Measurements from ENCODE around the gene COL6A2.

Gene COL6A2

GRCh38 chr21:46114963-46115362, 17.1 kb downstream of the COL6A2 start:
- DNase-seq (ENCODE audit: low spot score) = no peak

GRCh38 chr21:46115441-46116188, 17.7 kb downstream of the COL6A2 start:
- DNase-seq (ENCODE audit: low spot score) = no peak

- DNase-seq (ENCODE audit: low spot score) = no peak
Observed at GRCh38 chr21:46116189-46116775, 18.4 kb downstream of the COL6A2 start.

GRCh38 chr21:46116776-46117585, 19.1 kb downstream of the COL6A2 start:
- no peak for DNase-seq (ENCODE audit: low spot score)

- no peak for DNase-seq (ENCODE audit: low spot score)
Observed at GRCh38 chr21:46117586-46118315, 19.8 kb downstream of the COL6A2 start.

GRCh38 chr21:46118316-46119143, 20.6 kb downstream of the COL6A2 start:
- DNase-seq (ENCODE audit: low spot score) = no peak

GRCh38 chr21:46119144-46119636, 21.3 kb downstream of the COL6A2 start:
- no peak for DNase-seq (ENCODE audit: low spot score)

- no peak for DNase-seq (ENCODE audit: low spot score)
Observed at GRCh38 chr21:46119637-46120271, 21.8 kb downstream of the COL6A2 start.

GRCh38 chr21:46120301-46121285, 22.7 kb downstream of the COL6A2 start:
- no peak for DNase-seq (ENCODE audit: low spot score)

- no peak for DNase-seq (ENCODE audit: low spot score)
Observed at GRCh38 chr21:46121286-46122221, 23.6 kb downstream of the COL6A2 start.

- peak; percentile 66 for DNase-seq (ENCODE audit: low spot score)
Observed at GRCh38 chr21:46122237-46122671, 24.3 kb downstream of the COL6A2 start.

GRCh38 chr21:46122758-46123683, 25.1 kb downstream of the COL6A2 start:
- DNase-seq (ENCODE audit: low spot score) = no peak

GRCh38 chr21:46124083-46124925, 26.4 kb downstream of the COL6A2 start:
- DNase-seq (ENCODE audit: low spot score) = no peak

GRCh38 chr21:46124926-46125845, 27.3 kb downstream of the COL6A2 start:
- DNase-seq (ENCODE audit: low spot score) = no peak

- DNase-seq (ENCODE audit: low spot score) = no peak
Observed at GRCh38 chr21:46125846-46126301, 28.0 kb downstream of the COL6A2 start.
